K562 (cell line): ENCODE measurements around the gene MAPK1IP1L. TPM values are rescaled to one million over a fixed set of nuclear protein-coding genes. Genes with fewer than 3 reads are reported as not detected.
A peak's percentile ranks its signal among the peaks of the same experiment; 100 is the strongest.

ENCODE experiments used
- CBFA2T3 ChIP-seq: fragments of 450-650 bp; IDR thresholded peaks from 2 replicates; pipeline ENCODE4 v1.6.1; 2017
- CTBP1 ChIP-seq: fragments of 450-650 bp; IDR thresholded peaks from 2 replicates; pipeline ENCODE4 v1.6.1; 2016; ENCODE audit warnings: borderline replicate concordance
- E2F5 ChIP-seq: sonication (generic); formaldehyde crosslinking; IDR thresholded peaks from 2 replicates; pipeline ENCODE4 v1.8.0; 2022; ENCODE audit warnings: mild to moderate bottlenecking, missing genetic modification reagents
- ELF1 ChIP-seq: fragments of 200-800 bp; sonication (Bioruptor generic); IDR thresholded peaks from 2 replicates; pipeline ENCODE4 v1.6.1; 2016; ENCODE audit warnings: missing genetic modification characterization, missing compliant biosample characterization
- EZH2 ChIP-seq: IDR thresholded peaks from 2 replicates; pipeline ENCODE4 v1.6.1; 2012; ENCODE audit warnings: low read depth, mild to moderate bottlenecking, inconsistent platforms, low read length, borderline replicate concordance
- GATAD2A ChIP-seq: fragments of 450-650 bp; IDR thresholded peaks from 2 replicates; pipeline ENCODE4 v1.6.1; 2017
- HES1 ChIP-seq: fragments of 450-650 bp; IDR thresholded peaks from 2 replicates; pipeline ENCODE4 v1.6.1; 2016; ENCODE audit warnings: low read depth, mild to moderate bottlenecking, moderate library complexity
- IRF9 ChIP-seq: fragments of 450-650 bp; IDR thresholded peaks from 2 replicates; pipeline ENCODE4 v1.6.1; 2016; ENCODE audit warnings: missing biosample characterization, missing genetic modification characterization
- KLF10 ChIP-seq: fragments of 250-450 bp; sonication (Bioruptor Pico); IDR thresholded peaks from 2 replicates; pipeline ENCODE4 v1.6.1; 2021; ENCODE audit warnings: matching md5 sums
- L3MBTL2 ChIP-seq: fragments of 450-650 bp; IDR thresholded peaks from 2 replicates; pipeline ENCODE4 v1.6.1; 2016; ENCODE audit warnings: mild to moderate bottlenecking, moderate library complexity
- NCOA2 ChIP-seq, 2 experiments: fragments of 450-650 bp; IDR thresholded peaks; 2 replicates each; pipeline ENCODE4 v1.6.1; 2018; ENCODE audit warnings: mild to moderate bottlenecking in 2 of 2, moderate library complexity in 1 of 2; ENCODE audit not compliant: partially characterized antibody in 2 of 2
- PBX2 ChIP-seq, 2 experiments: IDR thresholded peaks in 1 of 2; conservative IDR thresholded peaks in 1 of 2; 2 replicates each; pipeline ENCODE4 v1.6.1; 2016; ENCODE audit warnings: low read depth in 2 of 2, mild to moderate bottlenecking in 1 of 2, missing compliant biosample characterization in 1 of 2, missing genetic modification characterization in 1 of 2, moderate library complexity in 1 of 2
- PHF8 ChIP-seq: fragments of 200-600 bp; sonication (generic); IDR thresholded peaks from 2 replicates; pipeline ENCODE4 v1.6.1; 2012; ENCODE audit warnings: mixed run types, mild to moderate bottlenecking, inconsistent platforms, low read length, moderate library complexity, borderline replicate concordance
- PRPF4 ChIP-seq: fragments of 200-400 bp; formaldehyde crosslinking; IDR thresholded peaks from one replicate; pipeline ENCODE4 v1.6.1; 2017; ENCODE audit warnings: low read length, low read depth, mild to moderate bottlenecking; ENCODE audit not compliant: insufficient read depth, poor library complexity, severe bottlenecking
- RB1 ChIP-seq: fragments of 450-650 bp; IDR thresholded peaks from 2 replicates; pipeline ENCODE4 v1.6.1; 2017; ENCODE audit warnings: low read depth, mild to moderate bottlenecking
- RBFOX2 ChIP-seq: fragments of 200-400 bp; formaldehyde crosslinking; IDR thresholded peaks from 2 replicates; pipeline ENCODE4 v1.6.1; 2017; ENCODE audit warnings: low read depth, mild to moderate bottlenecking, low read length, moderate library complexity
- RBM39 ChIP-seq: fragments of 200-400 bp; formaldehyde crosslinking; optimal IDR thresholded peaks from 2 replicates; pipeline ENCODE3; 2018; ENCODE audit warnings: low read depth, low read length
- SAFB2 ChIP-seq: fragments of 200-400 bp; formaldehyde crosslinking; IDR thresholded peaks from 2 replicates; pipeline ENCODE4 v1.6.1; 2018; ENCODE audit warnings: borderline replicate concordance, low read length, low read depth, moderate library complexity; ENCODE audit not compliant: severe bottlenecking
- TEAD1 ChIP-seq, 2 experiments: fragments of 450-650 bp in 1 of 2; sonication (generic) in 1 of 2; formaldehyde crosslinking; IDR thresholded peaks; 2 replicates each; pipeline versions ENCODE4 v1.4.0 to v1.8.0; 2020 to 2022; ENCODE audit warnings: mild to moderate bottlenecking in 2 of 2, missing genetic modification reagents in 1 of 2
- YY1 ChIP-seq, 3 experiments: IDR thresholded peaks; 2 replicates each; pipeline ENCODE4 v1.6.1; 2011; ENCODE audit warnings: low read length in 2 of 3, mild to moderate bottlenecking in 2 of 3, moderate library complexity in 2 of 3, borderline replicate concordance in 1 of 3, control low read depth in 1 of 3, low read depth in 1 of 3; ENCODE audit not compliant: insufficient read depth in 3 of 3, insufficient replicate concordance in 2 of 3, control insufficient read depth in 1 of 3, insufficient read length in 1 of 3; ENCODE audit errors: extremely low read depth in 1 of 3
- ZC3H4 ChIP-seq: sonication (generic); formaldehyde crosslinking; IDR thresholded peaks from 2 replicates; pipeline ENCODE4 v1.9.0; 2021; ENCODE audit warnings: missing genetic modification reagents, borderline replicate concordance
- ZNF143 ChIP-seq: sonication (generic); formaldehyde crosslinking; IDR thresholded peaks from 2 replicates; pipeline ENCODE4 v1.9.0; 2022; ENCODE audit warnings: mild to moderate bottlenecking, missing genetic modification reagents
- polyA plus RNA-seq, 8 experiments: library from polyadenylated mRNA; depleted of rRNA in 4 of 8; stranded (reverse) in 5 of 8; unstranded in 3 of 8; fragments of >200 nt; fragmentation: Nextera tagmentation in 2 of 8; fragmentation: Illumina TruSeq in 1 of 8; extraction: Ambion mirVana in 2 of 8; extraction: Trizol in 1 of 8; gene quantifications; 2 replicates each; pipeline versions ENCODE4 v1.2.1 to v1.2.3, GENCODE V29; 2011 to 2014; ENCODE audit warnings: inconsistent platforms in 1 of 8, missing spikeins in 1 of 8
- total RNA-seq, 7 experiments: library from RNA; depleted of rRNA in 6 of 7; stranded (reverse); fragments of >200 nt in 6 of 7; fragmentation: Illumina TruSeq in 2 of 7; extraction: Trizol in 2 of 7; gene quantifications; 2 replicates each; pipeline versions ENCODE4 v1.2.1 to v1.2.3, GENCODE V29; 2011 to 2021; ENCODE audit warnings: low replicate concordance in 1 of 7

Gene MAPK1IP1L
- total and polyA plus RNA-seq, 9 of the 15 experiments (the other 6 are each of a cell fraction or from before 2014, with no cell fraction given): 32.7 to 99.4 (median 49.8) TPM

- TF ChIP-seq ZC3H4 (CRISPR knock-in tag): no peak
- no peak for TF ChIP-seq HES1
- peak; percentile 61; the same call in 1 of the 2 replicates for TF ChIP-seq CTBP1
- no peak for TF ChIP-seq RB1
- TF ChIP-seq CBFA2T3: peak; percentile 37; the same call in 1 of the 2 replicates
- no peak for TF ChIP-seq PRPF4
- peak in 2 of 3 experiments; percentile 49 to 84 for TF ChIP-seq YY1 (IDR thresholded peaks at IDR 0.05; ENCODE audit: borderline replicate concordance in 1 of 3, control insufficient read depth in 1 of 3, extremely low read depth in 1 of 3, insufficient read depth in 3 of 3, insufficient read length in 1 of 3, insufficient replicate concordance in 2 of 3, low read depth in 1 of 3, low read length in 2 of 3)
- peak; percentile 57; the same call in 1 of the 2 replicates for TF ChIP-seq GATAD2A
- TF ChIP-seq RBM39: no peak
- no peak for TF ChIP-seq PBX2 (CRISPR knock-in tag; IDR thresholded peaks at IDR 0.05; ENCODE audit: low read depth)
- no peak for TF ChIP-seq PBX2 (tag; conservative IDR thresholded peaks at IDR 0.05; ENCODE audit: low read depth)
- no peak for TF ChIP-seq E2F5
- no peak for TF ChIP-seq ELF1 (tag)
- no peak for TF ChIP-seq EZH2
- no peak for TF ChIP-seq SAFB2
- peak; percentile 84 for TF ChIP-seq L3MBTL2
- TF ChIP-seq PHF8: peak; percentile 38; the same call in 1 of the 2 replicates
- TF ChIP-seq IRF9 (tag): no peak
- no peak for TF ChIP-seq ZNF143
- TF ChIP-seq TEAD1 (CRISPR knock-in tag; IDR thresholded peaks at IDR 0.05): peak; percentile 55 to 73; a peak in 2 of 4 replicates
- peak; percentile 57 for TF ChIP-seq RBFOX2
- TF ChIP-seq NCOA2 (IDR thresholded peaks at IDR 0.05; ENCODE audit: partially characterized antibody in 2 of 2): no peak
- no peak for TF ChIP-seq KLF10
Observed at GRCh38 chr14:55103005-55103640, 51.7 kb downstream of the MAPK1IP1L start (continued).
